ENCODE results near the gene ZNF554.

- no peak for TF ChIP-seq POLR2AphosphoS5 (IDR thresholded peaks at IDR 0.05)
- no peak for TF ChIP-seq CTCF (IDR thresholded peaks at IDR 0.05 in 8 of 11, conservative IDR thresholded peaks at IDR 0.05 in 3 of 11)
- TF ChIP-seq POLR2A (IDR thresholded peaks at IDR 0.05), result no peak
Observed at GRCh38 chr19:2883686-2884439, 64.2 kb downstream of the ZNF554 start.
